HG03139 (cell line): ENCODE measurements around the gene KASH5.
A peak's percentile ranks its signal among the peaks of the same experiment; 100 is the strongest.
"Not testable (repeated sequence)": the region's sequence is repeated elsewhere in the genome, so short reads cannot be mapped to it uniquely, and the experiment has no call there.

Experiments used
- ATAC-seq: cut with Tn5 transposase; IDR thresholded peaks from one replicate; pipeline ENCODE4 v1.9.1; 2021; ENCODE audit not compliant: unreplicated experiment

The KASH5 gene

DNA sequence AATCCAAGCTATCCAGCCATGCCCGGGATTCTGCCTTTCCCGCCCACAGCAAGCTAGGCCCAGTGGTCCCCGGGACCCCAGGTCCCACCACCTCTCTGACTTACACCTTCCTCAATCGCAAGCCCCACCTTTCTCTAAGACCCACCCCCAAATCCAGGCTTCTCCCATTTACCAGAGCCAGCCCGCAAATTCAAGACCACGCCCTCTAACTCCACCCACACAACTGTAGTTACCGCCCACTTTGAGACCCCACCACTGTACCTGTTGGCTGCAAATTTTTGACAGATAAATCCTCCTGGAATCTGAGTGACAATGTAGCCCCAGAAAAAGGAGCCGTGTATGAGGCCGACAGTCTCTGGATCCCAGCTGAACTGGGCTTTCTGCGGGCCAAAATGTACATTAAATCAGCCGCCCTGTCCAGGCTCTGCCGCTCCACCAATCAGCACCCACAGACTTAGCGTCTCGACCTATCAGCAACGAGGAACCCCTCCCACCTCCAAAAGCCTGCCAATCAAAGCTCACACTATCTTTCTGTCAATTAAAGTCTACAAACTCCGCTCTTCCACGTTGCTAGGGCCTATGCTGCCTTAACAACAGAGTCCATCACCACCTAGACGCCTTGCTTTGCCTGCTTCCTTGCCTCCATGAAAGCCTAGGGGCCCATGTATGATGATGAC, 47.0 kb downstream of the KASH5 start:
- ATAC-seq, result no peak

DNA sequence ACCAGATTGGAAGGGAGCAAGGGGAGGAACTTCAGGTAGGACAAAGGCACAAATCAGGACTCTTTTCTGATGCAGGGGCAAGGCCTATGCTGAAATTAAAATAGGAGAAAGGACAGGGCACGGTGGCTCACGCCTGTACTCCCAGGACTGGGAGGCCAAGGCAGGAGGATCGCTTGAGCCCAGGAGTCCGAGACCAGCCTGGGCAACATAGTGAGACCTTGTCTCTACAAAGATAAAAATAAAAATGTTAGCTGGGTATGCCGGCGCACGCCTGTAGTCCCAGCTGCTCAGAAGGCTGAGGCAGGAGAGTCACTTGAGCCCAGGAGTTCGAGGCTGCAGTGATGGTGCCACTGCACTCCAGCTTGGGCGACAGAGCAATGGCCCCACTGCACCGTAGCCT, 47.6 kb downstream of the KASH5 start:
- ATAC-seq, result no peak

DNA sequence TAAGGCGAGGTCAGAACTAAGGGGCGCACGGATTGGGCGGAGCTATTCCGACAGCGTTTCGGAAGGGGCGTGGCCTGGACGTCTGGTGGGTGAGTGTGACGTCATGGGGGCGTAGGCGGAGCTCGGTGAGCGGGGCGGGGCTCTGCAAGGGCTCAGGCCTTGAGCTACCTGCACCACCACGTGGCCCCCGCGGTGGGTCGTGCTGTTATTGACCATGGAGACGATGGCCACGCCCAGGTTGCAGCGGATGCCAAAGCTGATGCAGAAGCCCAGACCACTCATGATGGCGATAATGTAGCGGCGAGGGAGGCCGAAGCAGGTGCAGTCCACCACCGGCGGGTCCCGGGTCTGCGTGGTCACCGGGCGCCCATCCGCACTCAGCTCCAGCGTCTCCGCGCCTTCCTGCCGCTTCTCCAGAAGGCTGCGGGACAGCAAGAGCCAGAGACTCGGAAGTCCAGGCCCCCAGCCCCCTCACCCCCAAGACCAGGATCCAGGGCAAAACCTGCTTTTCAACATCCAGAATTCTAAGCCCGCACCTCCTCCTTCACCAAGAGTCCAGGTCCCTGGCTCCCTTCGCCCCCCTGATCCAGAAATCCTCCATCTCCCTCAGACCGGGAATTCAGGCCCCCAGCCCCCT, 48.5 kb downstream of the KASH5 start:
- ATAC-seq, result no peak

DNA sequence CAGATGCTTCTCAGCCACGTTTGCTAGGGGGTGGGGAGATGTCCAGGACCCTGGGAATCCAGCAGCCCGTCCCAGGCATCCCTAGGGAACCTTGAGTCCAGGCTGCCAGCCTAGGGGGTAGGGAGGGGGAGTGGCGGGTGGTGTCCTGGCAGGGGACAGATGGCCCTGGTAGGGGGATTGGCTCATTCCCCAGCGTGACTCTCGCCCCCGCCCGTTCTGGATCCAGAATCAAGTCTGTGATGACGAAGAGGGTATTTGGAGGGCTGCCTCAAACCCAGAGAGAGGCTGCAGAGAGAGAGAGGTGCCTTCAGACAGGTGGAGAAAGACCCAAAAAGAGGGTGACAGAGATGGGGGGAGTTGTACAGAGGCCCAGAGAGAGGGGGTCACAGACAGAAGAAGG, 49.2 kb downstream of the KASH5 start:
- no peak for ATAC-seq

DNA sequence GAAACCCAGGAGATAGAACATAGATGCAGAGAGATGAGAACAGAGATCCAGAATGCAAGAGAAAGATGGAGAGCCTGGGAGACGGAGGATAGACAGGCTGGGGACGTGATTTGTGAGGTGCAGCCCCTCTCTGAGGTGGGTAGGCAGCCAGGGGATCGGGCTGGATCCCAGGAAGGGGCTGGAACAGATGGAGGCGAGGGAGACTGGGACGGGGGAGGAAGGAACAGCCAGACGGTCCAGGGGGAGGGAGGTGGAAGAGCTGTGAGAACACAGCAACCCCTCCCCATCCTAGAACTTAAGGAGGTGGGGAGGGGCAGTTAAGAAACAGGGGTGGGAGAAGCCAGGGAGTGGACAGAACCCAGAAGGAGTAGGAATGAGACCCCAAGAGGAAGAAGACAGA, 50.2 kb downstream of the KASH5 start:
- ATAC-seq, result no peak

DNA sequence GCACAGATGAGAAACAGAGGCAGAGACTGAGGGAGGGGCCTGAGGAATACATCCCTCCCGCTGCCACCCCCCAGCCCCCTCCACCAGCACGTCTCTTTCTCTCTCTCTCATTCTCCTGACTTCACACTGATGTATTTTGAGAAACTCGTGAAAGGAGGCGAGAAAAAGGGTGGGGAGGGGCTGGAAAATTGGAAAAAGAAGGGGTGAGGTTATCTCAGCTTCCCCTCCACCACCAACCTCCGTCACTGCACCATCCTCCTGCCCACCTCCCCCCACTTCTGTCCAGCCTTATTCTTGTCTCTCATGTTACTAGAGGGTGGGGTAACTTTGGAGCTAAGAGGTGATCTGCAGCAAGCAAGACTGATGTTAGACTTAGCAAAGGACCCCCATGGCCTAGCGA, 51.8 kb downstream of the KASH5 start:
- no peak for ATAC-seq

DNA sequence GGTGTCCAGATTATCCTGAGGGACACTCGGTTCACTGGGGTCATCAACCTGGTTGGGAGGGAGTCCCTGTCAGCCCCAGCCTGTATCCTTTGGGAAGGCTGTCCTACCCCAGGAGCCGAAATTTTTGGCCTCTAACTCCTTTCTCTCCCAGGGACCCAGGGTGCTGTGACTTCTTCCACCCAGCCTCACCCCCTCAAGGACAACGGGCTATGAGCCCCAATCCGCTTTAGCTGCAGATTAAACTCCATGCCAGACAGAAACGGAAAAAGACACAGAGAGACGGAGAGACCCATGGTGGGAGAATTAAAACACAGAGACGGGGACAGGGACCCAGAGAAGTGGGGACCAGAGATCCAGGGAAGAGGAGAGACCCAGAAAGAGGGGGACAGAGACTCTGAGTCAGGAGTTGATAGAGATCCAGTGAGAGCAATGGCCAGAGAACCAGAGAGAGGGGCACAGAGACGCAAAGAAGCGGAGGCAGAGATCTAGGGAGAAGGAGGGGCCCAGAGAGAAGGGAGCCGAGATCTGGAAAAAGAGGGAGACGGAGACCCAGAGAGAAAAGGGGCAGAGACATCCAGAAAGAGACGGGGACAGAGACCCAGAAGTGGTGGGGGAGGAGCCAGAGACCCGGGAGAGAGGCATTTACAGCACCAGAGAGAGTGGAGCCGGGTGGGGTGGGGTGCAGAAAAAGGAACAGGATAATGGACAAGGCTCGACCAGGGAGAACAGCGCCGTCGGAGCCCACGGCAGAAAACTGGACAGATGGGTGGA, 52.6 kb downstream of the KASH5 start:
- ATAC-seq, result no peak

DNA sequence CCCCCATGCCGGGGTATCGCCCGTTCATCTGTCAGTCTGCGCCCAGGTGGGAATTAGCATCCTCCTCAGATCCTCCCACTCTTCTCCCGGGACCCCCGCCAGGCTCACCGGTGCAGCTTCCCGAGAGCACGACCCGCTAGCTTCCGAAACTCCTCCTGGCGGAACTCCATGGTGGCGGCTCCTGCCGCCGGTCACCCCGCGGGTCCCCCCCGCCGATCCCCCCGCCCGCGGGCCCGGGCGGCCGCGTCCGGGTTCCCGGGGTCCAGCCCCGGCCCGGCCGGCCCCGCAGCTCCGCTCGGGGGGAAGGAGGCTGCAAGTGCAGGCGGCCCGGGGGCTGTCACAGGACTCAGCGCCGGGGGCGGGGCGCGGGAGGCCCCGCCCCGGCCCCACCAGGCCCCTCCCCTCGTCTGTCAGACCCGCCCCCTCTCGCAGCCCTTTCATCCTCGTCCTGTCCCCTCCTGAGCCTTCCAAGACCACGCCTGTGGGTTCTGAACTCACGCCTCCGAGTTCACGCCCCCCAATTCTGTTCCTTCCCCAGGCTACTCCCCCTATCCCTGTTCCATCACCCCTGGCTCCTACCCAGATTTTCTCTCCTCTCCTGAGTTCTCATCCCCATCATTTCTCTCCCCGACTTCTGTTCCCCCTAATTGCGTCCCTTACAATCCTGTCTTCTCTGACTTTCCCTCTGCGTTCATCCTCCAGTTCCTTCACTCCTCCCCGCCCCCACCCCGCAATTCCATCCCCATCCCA, 53.3 kb downstream of the KASH5 start, which contains the start of gene SLC17A7:
TSS of gene SLC17A7 (minus strand) at position 318 of the 750 bp plus-strand sequence. CDS start at position 170, 148 bp downstream.
- no peak for ATAC-seq

DNA sequence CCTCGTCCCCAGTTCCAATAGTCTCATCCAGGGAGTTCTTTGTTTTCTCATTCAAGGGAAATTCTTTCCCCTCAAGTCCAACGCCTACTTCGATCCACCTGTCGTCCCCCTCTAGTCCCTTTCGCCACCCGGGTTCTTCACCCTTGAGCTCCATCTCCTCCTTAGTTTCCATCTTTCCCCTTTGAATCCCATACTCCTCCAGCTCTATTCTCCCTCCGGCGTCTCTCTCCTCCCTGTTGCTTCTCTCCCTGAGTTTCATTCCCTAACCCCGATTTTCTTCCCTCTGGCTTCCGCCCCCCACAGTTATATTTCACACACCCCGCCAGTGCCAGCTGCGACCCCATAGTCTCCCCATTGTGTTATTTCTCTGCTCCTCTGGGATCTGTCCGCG, 53.9 kb downstream of the KASH5 start:
- no peak for ATAC-seq

DNA sequence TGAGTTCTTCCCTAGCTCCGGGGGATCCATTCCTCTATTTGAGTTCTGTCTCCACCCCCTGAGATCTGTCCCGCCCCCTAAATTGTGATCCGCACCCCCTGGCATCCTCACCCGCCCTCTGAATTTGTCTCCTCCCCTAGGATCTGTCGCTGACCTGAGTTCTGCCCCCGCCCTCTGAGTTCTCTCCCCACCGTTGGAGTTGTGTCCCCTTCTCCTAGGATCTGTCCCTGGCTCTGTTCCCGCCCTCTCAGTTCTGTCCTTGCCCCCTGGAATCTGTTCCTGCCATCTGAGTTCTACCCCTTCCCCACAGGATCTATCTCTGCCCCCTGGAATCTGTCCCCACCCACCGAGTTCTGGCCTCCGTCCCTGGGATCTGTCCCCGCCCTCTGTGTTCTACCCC, 54.3 kb downstream of the KASH5 start:
- no peak for ATAC-seq

DNA sequence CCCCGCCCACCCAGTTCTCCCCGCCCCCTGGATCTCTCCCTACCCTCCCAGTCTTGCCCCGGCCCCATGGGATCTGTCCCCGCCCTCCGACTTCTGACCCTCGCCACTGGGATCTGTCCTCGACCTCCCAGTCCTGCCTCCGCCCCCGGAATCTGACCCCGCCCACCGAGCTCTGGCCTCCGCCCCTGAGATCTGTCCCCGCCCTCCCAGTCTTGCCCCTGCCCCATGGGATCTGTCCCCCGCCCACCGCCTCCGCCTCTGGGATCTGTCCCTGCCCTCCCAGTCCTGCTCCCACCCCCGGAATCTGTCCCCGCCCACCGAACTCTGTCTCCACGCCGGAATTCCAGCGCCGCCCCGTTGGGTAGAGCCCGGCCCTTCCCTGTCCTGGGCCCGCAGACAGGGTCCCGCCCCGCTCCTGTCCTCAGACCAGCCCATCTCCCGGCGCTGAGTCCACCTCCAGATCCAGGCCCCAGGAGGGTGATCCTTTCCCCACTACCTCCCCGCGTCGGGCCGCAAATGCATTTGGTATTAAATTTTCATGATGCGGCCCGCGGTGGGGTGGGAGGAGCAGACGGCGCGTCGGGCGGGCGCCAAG, 54.8 kb downstream of the KASH5 start:
- ATAC-seq, result no peak

DNA sequence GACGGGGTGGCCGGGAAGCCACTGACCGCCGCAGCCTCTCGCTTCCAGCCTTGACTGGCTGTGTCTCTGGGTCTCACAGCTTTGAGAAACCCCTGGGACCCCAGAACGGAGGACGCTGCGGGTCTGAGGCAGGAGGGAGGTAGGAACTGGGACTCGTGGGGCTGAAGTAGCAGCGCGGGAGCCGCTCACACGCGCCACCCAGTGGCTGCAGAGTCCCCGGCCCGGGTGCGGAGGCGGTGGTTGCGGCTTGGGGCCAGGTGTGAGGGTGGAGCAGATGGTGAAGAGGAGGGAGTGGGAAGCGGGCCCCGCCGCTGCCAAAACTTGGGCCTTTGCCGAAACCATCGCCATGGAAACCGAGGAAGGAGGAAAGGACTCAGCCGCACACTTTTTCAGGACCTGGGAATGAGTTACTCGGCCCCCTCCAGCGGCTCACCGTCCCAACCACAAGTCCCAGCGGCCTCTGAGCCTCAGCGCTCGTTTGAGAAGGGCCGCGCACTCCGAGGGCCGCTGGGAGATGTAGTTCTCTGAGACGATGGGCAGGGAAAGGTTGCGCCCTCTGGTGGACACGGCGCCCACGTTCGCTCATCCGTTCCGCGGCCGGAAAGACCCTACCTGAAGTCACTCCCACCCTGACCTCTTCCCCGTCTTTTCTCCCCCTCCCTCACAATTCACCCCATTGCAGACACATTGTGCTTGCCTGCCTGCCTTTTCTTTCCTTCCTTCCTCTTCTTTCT, 55.5 kb downstream of the KASH5 start:
- peak; percentile 68 for ATAC-seq

DNA sequence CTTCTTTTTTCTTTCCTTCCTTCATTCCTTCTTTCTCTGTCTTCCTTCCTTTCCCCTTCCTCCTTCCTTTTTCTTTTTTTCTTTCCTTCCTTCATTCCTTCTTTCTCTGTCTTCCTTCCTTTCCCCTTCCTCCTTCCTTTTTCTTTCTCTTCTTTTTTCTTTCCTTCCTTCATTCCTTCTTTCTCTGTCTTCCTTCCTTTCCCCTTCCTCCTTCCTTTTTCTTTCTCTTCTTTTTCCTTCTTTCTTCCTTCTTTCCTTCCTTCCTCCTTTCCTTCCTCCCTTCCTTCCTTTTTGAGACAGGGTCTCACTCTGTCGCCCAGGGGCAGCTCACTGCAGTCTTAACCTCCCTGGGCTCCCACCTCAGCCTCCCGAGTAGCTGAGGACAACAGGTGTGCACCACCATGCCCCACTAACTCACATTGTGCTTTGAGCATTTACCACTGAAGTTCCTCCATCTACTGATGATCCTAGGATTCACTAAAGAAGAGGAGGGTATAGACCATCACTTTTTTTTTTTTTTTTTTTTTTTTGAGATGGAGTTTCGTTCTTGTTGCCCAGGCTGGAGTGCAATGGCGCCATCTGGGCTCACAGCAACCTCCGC, 56.2 kb downstream of the KASH5 start:
- not testable (repeated sequence) for ATAC-seq

DNA sequence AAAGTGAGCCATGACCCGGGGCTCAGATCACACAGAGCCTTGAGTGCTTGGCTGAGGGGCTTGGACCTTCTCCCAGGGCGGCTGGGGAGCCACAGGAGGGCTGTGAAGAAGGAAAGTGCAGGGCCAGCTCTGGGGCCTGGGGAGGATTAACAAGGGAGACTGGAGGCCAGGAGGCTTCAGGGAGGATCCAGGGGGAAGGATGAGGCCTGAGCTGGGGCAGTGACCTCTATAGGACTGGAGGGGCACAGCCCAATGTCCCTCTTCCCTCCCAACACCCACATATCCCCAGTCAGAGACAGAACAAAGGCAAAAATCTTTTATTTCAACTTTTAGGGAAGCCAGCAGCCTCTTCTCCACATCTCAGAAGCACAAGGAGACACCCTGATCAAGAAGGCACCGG, 57.9 kb downstream of the KASH5 start:
- no peak for ATAC-seq

DNA sequence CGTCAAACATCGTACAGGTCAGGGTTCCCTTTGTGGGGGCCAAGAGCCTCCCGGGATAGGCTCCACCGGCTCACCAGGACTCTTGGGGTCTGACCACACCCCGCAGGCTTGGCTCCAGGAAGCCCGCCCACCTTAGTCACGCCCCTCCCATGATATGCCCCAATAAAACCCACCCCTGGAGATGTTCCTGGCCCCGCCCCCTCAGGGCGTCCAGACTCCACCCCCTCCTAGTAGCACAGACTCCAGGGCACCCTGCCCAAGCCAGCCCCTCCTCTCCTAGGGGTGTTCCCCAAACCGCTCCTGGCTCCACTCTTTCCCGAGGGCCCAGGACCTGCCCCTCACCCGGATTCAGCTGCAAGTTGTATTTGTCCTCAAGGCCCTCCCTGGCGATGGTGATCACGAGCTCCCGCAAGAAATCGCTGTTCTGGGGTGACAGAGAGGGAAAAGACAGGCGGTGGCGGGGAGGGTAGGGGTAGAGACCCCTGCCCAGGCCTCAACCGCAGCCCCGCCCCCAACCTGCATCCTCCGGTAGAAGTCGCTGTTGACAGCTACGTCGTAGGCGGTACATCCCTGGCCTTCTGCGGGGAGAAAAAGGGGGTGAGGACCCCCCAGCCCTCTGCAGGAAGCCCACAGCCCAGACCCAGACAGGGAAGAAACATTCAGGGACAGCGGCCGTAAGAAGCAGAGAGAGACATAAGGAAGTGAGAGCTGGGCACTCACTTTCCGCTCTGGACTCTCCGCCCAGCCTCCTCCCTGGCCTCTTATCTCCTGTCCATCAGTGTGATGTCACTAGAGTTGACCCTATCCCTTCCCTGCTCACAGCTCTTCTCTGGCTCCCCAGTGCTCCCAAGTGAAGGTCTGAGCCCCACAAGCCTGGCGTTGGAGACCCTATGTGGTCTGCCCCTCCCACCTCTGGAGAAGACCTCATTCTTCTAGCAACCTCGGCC, 59.7 kb downstream of the KASH5 start:
- ATAC-seq, result no peak

DNA sequence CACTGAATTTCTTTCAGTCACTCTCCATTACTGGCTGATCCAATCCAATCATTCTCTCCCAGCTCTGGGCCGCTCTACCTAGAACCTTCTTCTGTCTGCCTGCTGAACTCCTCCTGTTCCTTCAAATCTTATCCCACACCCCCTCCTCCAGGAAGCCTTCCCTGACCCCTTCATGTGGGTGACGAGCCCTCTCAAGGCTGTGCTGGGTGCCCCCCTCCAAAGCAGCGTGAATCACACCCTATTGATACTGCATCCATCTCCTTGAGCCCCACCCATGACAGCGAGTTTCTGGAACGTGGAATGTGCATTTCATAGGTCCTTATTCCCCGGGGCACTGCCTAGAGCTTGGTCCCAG, 60.4 kb downstream of the KASH5 start:
- ATAC-seq, result no peak

DNA sequence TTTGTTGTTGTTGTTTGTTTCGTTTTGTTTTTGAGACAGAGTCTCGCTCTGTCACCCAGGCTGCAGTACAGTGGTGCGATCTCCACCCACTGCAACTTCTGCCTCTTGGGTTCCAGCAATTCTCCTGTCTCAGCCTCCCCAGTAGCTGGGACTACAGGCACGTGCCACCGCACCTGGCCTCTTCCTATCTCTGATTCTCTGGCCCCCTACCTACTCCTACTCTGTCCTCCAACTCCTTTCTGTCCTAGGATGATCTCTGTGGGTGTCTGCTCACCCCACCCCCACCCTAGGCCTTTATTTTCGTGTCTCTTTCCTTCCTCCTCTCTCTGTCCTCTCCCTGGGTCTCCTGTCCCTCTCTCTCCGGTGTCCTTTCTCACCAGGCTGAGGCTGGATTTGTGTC, 62.4 kb downstream of the KASH5 start:
- ATAC-seq, result no peak

DNA sequence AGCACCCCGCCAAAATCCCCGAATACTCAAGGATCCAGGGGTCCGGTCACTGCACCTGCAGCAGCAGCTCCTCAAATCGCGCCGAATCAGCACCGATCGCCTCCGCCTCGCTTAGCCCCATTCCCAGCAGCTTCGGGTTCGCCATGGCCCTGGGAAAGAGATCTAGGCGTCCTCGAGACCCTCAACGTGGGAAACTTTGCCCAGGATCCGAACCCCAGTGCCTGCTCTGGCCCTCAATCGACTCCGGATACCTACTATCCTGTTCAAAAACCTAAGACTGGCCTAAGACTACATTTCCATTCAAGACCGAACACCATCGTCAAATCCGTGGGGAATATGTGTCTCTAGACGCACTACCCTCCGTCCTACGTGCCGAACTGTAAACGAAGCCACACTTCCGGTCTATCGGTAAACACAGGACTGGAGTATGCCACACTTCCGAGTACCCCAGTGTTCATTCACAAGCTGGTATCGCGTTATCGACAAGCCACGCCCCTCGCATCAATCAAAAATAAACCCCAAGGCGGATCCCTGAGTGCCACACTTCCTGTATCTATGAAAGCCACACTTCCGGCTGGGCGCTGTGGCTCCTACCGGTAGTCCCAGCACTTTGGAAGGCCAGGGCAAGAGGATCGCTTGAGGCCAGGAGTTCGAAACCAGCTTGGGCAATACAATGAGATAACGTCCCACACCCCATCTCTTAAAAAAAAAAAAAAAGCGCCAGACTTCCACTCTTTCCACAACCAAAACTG, 63.6 kb downstream of the KASH5 start, which contains the start of gene PIH1D1:
TSS of gene PIH1D1 (minus strand) at position 385 of the 752 bp plus-strand sequence. CDS start at position 145, 240 bp downstream.
- ATAC-seq, result peak; percentile 53
